K562 (cell line): ENCODE data around the gene SYNCRIP. TPM values are rescaled to one million over a fixed set of nuclear protein-coding genes. Genes with fewer than 3 reads are reported as not detected.

Experiments
- ATF3 ChIP-seq, 2 experiments: fragments of 450-650 bp in 1 of 2; sonication (generic) in 1 of 2; formaldehyde crosslinking in 1 of 2; IDR thresholded peaks in 1 of 2; conservative IDR thresholded peaks in 1 of 2; 2 replicates each; pipeline versions ENCODE4 v1.6.1 to v1.8.1; 2016 to 2023; ENCODE audit warnings: mild to moderate bottlenecking in 2 of 2, moderate library complexity in 2 of 2, inconsistent platforms in 1 of 2, missing genetic modification reagents in 1 of 2
- FOXA3 ChIP-seq, 2 experiments: fragments of 450-650 bp in 1 of 2; sonication (generic) in 1 of 2; formaldehyde crosslinking; IDR thresholded peaks in 1 of 2; conservative IDR thresholded peaks in 1 of 2; 2 replicates each; pipeline versions ENCODE4 v1.4.0 to v1.8.0; 2020 to 2022; ENCODE audit warnings: mild to moderate bottlenecking in 2 of 2, missing genetic modification reagents in 1 of 2
- HINFP ChIP-seq: fragments of 450-650 bp; conservative IDR thresholded peaks from 2 replicates; pipeline ENCODE4 v1.6.1; 2016; ENCODE audit warnings: missing genetic modification characterization, low read depth, mild to moderate bottlenecking, control low read depth, missing compliant biosample characterization
- KDM2B ChIP-seq: fragments of 250-450 bp; sonication (Bioruptor Pico); IDR thresholded peaks from 2 replicates; pipeline ENCODE4 v1.8.0; 2021; ENCODE audit warnings: mild to moderate bottlenecking, moderate library complexity
- MEF2D ChIP-seq: conservative IDR thresholded peaks from 2 replicates; pipeline ENCODE4 v1.6.1; 2016; ENCODE audit warnings: low read depth, missing genetic modification characterization, missing compliant biosample characterization
- MLLT1 ChIP-seq, 2 experiments: fragments of 450-650 bp; IDR thresholded peaks; 2 replicates each; pipeline ENCODE4 v1.6.1; 2016
- RBM22 ChIP-seq: fragments of 200-400 bp; formaldehyde crosslinking; IDR thresholded peaks from 2 replicates; pipeline ENCODE4 v1.6.1; 2018; ENCODE audit warnings: low read length, low read depth; ENCODE audit not compliant: poor library complexity, severe bottlenecking
- RREB1 ChIP-seq: fragments of 250-450 bp; sonication (Bioruptor Pico); IDR thresholded peaks from 2 replicates; pipeline ENCODE4 v1.4.0; 2020
- TAF1 ChIP-seq: IDR thresholded peaks from 2 replicates; pipeline ENCODE4 v1.6.1; 2011; ENCODE audit warnings: mild to moderate bottlenecking, low read length, moderate library complexity; ENCODE audit not compliant: insufficient read depth, control insufficient read depth, severe bottlenecking; ENCODE audit errors: extremely low read depth
- ZBED1 ChIP-seq: IDR thresholded peaks from 2 replicates; pipeline ENCODE4 v1.6.1; 2014
- ZNF232 ChIP-seq: sonication (generic); formaldehyde crosslinking; IDR thresholded peaks from 2 replicates; pipeline ENCODE4 v1.8.0; 2022; ENCODE audit warnings: mild to moderate bottlenecking, missing genetic modification reagents
- ZNF408 ChIP-seq: fragments of 250-450 bp; sonication (Bioruptor Pico); IDR thresholded peaks from 2 replicates; pipeline ENCODE4 v1.4.0; 2020; ENCODE audit warnings: low read depth, mild to moderate bottlenecking, moderate library complexity
- ZNF655 ChIP-seq: fragments of 250-450 bp; sonication (Bioruptor Pico); IDR thresholded peaks from 2 replicates; pipeline ENCODE4 v1.5.0; 2021
- ZNF668 ChIP-seq: fragments of 250-450 bp; sonication (Bioruptor Pico); IDR thresholded peaks from 2 replicates; pipeline ENCODE4 v1.8.0; 2022; ENCODE audit warnings: mild to moderate bottlenecking, inconsistent platforms
- polyA plus RNA-seq, 8 experiments: library from polyadenylated mRNA; depleted of rRNA in 4 of 8; stranded (reverse) in 5 of 8; unstranded in 3 of 8; fragments of >200 nt; fragmentation: Nextera tagmentation in 2 of 8; fragmentation: Illumina TruSeq in 1 of 8; extraction: Ambion mirVana in 2 of 8; extraction: Trizol in 1 of 8; gene quantifications; 2 replicates each; pipeline versions ENCODE4 v1.2.1 to v1.2.3, GENCODE V29; 2011 to 2014; ENCODE audit warnings: inconsistent platforms in 1 of 8, missing spikeins in 1 of 8
- total RNA-seq, 7 experiments: library from RNA; depleted of rRNA in 6 of 7; stranded (reverse); fragments of >200 nt in 6 of 7; fragmentation: Illumina TruSeq in 2 of 7; extraction: Trizol in 2 of 7; gene quantifications; 2 replicates each; pipeline versions ENCODE4 v1.2.1 to v1.2.3, GENCODE V29; 2011 to 2021; ENCODE audit warnings: low replicate concordance in 1 of 7

The SYNCRIP gene
- total and polyA plus RNA-seq, 9 of the 15 experiments (the other 6 are each of a cell fraction or from before 2014, with no cell fraction given) = 46.5 to 295 (median 140) TPM

- no peak for TF ChIP-seq KDM2B (CRISPR knock-in tag)
- TF ChIP-seq RBM22 = peak; percentile 92
- peak in 1 of 2 experiments; percentile 49; a peak in 1 of 4 replicates for TF ChIP-seq MLLT1 (IDR thresholded peaks at IDR 0.05)
- no peak for TF ChIP-seq ZBED1
- no peak for TF ChIP-seq RREB1 (CRISPR knock-in tag)
- no peak for TF ChIP-seq ZNF668
- TF ChIP-seq TAF1 = peak; percentile 10
- TF ChIP-seq ATF3 (IDR thresholded peaks at IDR 0.05) = no peak
- no peak for TF ChIP-seq ATF3 (CRISPR knock-in tag; conservative IDR thresholded peaks at IDR 0.05)
- TF ChIP-seq ZNF655 (CRISPR knock-in tag) = no peak
- no peak for TF ChIP-seq MEF2D (tag)
- no peak for TF ChIP-seq FOXA3 (CRISPR knock-in tag; conservative IDR thresholded peaks at IDR 0.05 in 1 of 2, IDR thresholded peaks at IDR 0.05 in 1 of 2)
- no peak for TF ChIP-seq ZNF408 (CRISPR knock-in tag)
- no peak for TF ChIP-seq HINFP (tag)
- TF ChIP-seq ZNF232 (CRISPR knock-in tag) = no peak
Measured at GRCh38 chr6:85641897-85642773, 551 bp downstream of the SYNCRIP start (continued).
